ENCODE measurements around the gene VPS9D1.
A peak's percentile ranks its signal among the peaks of the same experiment; 100 is the strongest.

The VPS9D1 gene

DNA sequence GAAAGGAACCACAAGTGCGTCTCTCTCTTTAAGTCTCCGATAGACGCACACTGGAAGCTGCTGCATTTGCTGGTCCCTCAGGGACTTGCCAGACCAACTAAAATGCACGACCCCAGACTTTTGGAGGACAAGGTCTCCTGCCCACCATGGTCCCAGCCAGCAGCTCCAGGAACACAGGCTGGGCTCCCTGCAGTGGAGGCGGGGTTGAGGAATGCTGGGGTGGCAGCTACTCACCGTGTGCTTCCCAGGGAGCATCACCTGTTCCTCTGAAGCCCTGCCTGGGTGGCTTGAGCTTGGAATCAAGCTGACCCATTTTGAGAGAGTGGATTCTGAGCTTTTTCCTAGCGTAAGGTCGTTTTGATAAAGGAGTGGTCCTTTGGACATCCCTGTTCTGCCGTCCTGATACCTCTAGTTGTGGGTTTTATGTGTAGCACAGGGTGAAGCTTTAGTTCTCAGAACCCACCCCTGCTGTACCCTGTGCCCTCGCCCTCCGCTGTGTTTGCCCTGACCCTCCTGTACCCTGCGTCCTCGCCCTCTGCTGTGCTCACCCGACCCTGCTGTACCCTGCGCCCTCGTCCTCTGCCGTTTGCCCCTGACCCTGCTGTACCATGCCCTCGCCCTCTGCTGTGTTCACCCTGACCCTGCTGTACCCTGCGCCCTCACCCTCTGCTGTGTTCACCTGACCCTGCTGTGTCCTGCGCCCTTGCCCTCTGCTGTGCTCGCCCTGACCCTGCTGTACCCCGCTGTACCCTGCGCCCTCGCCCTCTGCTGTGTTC is 11.6 kb upstream of the VPS9D1 start:
- DNase-seq (ENCODE audit: low read depth) = no peak

DNA sequence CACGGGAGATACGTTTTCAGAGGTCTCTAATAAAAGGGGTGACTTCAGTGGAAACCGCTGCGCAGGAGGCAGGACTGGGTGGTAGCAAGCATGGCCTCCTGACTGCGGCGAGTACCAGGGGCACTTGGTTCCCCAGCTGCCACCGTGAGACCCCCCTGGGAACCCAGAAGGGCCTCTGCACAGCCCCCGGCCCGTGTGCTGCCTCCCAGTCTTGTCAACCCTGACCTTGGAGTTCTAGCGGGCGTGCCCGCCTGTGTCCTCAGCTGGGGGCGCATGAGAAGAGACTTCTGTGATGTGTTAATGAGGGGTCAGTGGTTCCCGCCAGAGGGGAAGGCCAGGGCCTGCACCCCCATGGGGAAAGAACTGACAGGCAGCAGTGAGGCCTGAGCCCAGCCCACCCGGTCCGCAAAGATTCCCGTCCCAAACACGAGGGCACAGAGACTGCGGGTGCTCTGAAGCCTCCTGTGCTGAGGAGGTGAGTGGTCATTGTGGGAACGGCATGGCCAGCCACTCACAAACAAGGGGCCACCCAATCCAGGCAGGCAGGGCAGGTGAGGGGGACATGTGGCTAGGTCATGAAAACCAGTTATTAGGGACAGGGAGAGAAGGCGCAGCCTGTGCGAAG is 10.0 kb upstream of the VPS9D1 start:
- no peak for DNase-seq (ENCODE audit: low read depth)

DNA sequence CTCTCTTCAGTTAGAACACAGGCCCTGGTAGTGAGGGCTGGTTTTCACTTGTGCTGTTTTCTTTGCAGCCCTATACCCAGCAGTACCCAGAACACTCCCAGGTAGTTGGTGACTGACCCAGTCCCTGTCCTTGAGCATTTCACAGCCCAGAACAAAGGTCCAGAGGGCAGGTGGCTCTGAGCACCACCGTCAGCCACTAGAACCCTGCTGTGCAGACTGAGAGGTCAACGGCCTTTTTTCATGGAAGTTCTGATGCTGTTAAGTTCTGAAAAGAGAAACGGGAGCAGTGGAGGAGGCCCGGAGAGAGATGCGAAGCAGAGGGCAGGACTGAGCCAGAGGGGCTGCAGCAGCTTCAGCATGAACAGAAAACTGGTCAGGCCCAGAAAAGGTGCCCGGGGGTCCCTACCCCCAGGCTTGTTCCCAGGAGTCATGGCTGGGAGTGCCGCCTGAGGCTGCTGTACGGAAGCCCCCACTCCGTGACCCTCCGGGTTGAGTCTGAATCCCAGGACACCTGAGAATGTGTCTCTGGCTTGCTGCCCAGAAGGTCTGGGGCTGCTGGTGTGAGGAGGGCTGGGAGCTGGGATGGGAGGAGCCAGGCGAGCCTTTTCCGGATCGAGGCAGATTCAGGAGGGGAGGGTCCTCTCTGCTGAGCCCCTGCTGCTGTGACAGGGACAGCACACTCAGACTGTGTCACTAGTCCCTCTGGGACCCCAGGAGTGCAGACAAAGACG is 9.3 kb upstream of the VPS9D1 start:
- no peak for DNase-seq (ENCODE audit: low read depth)

DNA sequence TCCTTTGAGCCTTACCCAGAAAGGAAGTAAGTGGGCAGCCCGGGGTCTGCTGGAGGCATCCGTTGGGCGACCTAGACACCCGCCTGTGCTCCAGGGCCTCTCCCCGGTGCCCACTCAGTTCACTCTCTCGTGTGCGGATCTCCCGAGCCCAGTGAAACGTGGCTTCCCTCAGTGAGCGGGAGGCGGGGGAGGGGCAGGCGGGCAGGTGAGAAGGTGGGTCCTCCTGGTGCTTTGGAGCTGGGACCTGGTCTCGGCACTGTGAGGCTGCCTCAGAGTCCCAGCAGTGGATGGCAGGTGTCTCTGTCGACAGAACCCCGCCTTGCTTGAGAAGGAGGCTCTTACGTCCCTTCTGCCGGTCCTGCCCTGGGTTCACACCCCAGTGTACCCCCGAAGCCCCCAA is 8.6 kb upstream of the VPS9D1 start:
- DNase-seq (ENCODE audit: low read depth) = no peak

DNA sequence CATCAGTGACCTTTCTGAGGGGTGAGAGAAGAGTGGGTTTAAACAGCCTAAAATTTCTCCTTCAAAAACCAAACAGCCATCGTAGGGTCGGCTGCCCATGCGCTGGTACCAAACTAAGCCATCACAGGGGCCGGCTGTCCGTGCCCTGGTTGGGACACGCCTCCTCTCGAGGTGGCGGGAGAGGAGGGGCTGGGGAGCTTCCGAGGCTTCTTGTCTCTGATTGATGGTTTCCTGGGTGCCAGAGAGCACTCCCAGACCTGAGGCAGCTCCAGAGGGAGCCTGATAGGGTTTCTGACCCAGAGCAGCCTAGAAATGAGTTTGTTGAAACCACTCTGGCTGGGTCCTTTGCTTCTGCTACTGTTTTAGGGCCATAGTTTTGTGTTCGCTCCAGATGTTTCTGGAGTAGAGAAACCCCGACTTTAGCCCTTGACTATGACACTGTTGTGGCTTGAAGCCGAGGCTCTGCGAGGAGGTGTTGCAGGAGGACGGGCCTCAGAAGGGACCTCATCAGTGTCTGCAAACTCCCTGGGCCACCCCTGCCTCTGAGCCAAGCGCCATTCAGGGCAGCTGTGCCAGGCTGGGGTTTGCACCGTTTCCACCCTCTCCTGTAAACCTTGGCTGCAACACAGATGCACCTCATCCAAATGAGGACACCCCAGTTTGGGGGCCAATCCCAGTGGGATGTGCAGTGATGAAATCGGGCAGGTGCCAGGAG is 6.9 kb upstream of the VPS9D1 start:
- DNase-seq (ENCODE audit: low read depth) = no peak

DNA sequence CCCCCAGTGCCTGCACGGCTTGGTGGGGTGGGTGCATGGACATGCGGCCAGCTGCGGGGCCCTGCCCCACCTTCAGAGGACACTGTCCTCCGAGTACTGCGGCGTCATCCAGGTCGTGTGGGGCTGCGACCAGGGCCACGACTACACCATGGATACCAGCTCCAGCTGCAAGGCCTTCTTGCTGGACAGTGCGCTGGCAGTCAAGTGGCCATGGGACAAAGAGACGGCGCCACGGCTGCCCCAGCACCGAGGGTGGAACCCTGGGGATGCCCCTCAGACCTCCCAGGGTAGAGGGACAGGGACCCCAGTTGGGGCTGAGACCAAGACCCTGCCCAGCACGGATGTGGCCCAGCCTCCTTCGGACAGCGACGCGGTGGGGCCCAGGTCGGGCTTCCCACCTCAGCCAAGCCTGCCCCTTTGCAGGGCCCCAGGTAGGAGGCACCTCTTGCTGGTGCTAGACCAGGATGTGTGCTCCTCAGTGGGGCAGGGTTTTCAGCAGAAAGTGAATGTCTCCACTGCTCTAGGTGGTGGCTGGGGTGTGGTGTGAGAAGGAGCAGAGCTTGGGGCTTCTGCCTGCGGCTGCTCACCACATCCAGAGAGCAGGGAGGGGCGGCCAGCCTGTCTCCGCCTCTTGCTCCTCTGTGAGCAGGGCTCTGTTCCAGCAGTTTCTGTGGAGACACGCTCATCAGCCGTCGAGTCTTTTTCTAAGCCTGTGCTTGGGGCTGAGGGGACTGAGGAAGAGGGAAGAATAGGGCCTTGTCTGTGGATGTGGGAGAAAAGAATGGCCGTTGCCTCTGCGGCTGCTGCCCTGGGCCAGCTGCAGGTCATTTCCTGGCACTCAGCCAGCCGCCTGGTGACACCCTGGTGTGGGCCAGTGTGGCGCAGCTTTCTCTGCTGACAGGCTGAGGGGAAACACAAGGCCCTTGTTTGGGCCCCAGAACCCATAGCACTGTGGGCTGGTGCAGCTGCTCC is 2.9 kb upstream of the VPS9D1 start:
- no peak for DNase-seq (ENCODE audit: low read depth)

DNA sequence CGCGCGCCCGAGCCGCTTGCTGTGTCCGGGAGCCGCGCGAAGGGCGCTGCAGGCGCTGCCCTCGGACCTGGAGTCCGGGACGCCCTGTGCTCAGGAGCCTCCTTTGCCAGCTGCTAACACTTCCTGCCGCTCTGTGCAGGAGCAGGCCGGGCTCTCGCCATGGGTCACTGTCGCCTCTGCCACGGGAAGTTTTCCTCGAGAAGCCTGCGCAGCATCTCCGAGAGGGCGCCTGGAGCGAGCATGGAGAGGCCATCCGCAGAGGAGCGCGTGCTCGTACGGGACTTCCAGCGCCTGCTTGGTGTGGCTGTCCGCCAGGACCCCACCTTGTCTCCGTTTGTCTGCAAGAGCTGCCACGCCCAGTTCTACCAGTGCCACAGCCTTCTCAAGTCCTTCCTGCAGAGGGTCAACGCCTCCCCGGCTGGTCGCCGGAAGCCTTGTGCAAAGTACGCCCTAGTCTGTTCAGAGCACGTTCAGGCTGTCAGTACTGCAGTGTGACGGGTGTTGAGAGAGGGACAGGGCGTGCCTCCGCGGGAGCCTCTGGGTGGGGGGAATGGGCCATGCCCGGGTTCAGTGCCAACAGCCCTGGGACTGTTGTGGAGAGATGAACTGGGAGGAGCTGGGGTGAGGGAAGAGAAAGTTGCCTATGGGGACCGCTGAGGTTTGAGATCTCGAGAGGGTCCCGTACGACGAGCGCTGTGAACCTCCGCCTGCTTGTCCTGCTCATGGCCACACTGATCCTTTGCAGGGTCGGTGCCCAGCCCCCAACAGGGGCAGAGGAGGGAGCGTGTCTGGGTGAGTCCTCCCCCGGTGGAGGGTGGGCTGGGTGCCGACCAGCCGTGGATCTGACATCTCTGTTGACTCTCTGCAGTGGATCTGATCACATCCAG is 1.9 kb upstream of the VPS9D1 start:
- peak; percentile 67 for DNase-seq (ENCODE audit: low read depth)

DNA sequence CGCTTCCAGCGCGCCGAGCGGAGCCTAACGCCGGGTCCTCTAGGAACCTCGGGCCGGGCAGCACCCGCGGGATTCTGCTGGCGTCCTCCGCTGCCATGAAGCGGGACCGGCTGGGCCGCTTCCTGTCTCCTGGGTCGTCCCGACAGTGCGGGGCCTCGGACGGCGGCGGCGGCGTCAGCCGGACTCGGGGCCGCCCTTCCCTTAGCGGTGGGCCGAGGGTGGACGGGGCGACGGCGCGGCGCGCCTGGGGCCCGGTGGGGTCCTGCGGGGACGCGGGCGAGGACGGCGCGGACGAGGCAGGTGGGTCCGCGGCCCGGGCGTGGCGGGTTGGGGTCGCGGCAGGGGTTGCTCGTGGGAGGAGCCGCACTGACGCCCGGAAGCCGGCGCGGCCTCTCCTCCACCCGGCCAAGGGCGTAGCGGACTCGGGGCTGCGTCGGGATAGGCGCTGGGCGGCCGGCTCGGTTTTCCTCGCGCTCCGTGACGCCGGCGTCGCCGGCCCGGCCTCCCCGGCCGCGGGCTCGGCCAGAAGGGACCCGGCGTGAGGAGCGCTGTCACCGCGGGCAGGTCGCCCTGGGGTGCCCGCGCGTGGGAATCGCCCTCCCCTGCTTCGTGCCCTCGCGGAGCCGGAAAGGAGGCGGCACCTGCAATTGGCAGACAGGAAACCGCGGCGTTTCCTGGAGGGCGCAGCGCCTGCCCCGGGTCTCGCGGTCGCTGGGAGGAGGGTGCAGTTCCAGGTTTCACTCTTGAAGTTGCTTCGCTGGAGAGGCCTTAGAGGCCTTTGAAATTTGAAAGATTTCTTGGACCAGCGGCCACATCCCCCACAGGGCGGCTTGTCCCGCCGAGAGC is 1.1 kb upstream of the VPS9D1 start:
- peak; percentile 26 for DNase-seq (ENCODE audit: low read depth)

DNA sequence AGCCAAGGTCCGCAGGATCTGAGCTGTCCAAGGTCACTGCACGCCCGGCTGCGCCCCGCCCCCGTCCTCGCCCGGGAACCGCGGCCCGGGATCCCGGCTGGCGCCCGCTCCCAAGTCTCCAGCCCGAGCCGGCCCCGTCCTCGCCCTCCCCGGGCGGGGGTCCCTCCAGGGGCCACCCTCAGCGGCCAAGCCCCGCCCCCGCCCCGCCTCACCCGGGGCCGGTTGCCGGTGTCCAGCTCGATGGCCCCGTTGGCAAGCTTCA is 216 bp downstream of the VPS9D1 start:
- DNase-seq (ENCODE audit: low read depth) = no peak

DNA sequence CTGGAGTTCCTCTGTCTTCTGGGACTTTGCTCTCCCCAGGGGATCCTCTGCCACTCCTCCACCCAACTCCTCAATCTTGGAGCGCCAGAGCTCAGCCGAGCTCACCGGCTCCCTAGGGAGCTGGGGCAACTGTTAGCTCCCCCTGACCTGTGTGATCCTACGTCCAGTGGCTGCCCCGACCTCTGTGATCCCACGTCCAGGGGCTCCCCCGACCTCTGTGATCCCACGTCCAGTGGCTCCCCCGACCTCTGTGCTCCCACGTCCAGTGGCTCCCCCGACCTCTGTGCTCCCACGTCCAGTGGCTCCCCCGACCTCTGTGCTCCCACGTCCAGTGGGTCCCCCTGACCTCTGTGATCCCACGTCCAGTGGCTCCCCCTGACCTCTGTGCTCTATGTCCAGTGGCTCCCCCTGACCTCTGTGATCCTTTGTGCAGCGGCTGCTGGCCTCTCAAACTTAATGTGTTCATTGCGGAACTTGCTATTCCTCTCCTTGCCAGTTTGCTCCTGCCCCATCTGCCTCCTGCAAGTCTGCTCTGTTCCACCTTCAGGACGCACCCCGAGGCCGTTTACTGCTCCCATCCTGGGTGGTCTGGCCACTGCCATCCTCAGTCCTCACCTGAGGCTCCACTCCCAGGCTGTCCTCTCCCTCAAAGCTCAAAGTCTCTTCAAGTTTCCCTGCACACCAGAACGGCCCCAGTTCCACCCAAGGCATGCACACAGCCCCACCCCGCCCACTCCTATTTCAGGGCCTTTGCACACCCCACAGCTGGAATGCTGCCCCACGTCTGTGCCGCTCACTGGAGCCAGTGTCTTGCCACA is 2.8 kb downstream of the VPS9D1 start:
- DNase-seq (ENCODE audit: low read depth) = no peak

DNA sequence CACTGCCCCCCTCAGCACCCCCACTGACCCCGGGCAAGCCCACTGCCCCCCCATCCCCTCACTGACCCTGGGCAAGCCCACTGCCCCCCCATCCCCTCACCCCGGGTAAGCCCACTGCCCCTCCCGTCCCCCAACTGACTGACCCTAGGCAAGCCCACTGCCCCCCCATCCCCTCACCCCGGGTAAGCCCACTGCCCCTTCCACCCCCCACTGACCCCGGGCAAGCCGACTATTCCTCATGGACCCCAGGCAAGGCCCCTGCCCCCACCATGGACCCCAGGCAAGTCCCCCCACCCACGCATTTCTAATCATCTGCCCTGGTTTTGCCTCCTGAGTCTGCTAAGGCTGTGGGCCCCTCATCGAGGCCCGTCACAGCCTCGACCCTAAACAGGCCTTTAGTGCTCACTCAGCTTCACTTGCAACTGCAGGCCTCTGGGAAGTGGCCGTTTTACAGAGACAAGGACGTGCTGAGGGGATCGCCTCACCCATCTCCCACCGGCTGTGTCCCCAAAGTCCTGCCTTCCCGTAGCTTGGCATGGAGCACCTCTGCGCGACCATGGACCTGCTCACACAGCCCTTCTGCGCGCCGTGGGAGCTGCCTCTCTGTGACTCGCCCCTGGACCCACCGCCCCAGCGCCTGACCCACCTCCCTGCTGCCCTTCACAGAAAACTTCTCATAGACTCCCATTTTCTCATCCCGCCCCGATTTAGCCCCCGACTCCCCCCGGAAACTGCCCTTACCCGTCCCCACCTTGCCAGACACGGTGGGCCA is 3.6 kb downstream of the VPS9D1 start:
- no peak for DNase-seq (ENCODE audit: low read depth)

DNA sequence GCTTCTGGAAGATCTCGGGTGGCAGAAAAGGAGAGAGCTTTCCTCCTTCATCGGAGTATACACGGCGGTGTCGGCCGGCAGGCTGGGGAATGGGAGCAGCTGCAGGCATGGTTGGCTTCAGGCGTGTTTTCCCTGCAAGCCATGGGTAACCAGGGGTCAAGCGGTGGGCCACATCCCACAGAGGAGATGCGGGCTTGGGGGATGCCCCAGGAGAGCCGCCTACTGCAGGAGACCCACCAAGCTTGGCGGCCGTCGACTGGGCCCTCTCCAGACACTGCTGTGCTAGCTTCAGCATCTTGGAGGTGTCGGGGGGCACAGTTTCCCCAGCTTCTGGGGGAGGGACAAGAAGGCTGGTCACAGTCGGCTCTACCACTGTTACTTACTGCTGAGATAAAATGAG is 4.2 kb downstream of the VPS9D1 start:
- no peak for DNase-seq (ENCODE audit: low read depth)

DNA sequence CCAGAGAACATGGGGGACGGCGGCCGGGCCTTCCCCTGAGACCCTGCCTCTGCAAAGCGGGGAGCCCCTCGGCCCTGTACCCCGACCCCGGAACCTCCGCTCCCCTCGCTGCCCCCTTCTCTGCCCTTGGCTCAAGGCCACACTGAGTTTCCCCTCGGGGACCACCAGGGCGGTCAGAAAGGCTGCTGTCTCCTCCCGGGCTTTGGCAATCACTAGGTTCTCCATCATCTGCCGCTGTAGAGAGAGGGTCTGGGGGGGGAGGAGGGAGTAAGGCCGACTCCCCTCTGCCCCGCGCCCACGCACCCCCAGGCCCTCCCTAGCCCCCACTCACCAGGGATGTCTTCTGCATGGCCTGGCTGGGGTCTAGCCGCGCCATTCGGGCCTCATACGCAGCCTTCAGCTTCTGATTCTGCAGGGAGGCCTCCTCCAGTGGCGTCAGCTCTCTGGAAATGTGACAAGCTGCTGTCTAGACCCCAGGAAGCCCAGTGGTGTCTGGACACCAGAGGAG is 8.4 kb downstream of the VPS9D1 start:
- DNase-seq (ENCODE audit: low read depth) = no peak

DNA sequence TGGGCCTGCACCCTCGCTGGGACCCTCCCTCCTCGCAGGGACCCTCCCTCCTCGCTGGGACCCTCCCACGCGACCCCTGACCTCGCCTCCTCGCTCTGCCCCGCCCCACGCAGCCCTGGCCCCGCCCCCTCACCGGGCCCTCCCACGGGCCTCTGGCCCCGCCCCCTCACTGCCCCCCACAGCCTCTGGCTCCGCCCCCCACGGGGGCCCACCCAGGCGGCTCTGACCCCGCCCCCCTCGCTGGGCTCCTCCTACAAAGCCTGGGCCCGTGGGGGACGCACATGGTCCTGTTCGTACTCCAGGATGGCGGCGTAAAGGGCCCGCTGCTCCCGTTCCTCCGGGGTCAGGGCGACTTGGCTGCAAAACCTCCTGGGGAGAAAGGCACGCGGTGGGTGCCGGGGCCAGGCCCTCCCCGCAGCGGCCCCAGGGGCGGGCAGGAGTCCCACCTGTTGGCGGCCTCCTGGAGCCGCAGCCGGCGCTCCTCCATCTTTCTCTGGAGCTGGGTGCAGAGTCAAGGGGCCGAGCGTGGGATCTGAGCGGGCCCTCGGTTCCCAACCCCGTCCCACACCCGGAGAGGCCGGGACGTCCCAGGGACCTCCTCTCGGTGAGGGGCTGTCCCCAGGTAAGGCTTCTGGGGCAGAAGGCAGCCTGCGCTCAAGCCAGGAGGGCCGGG is 9.0 kb downstream of the VPS9D1 start:
- no peak for DNase-seq (ENCODE audit: low read depth)

DNA sequence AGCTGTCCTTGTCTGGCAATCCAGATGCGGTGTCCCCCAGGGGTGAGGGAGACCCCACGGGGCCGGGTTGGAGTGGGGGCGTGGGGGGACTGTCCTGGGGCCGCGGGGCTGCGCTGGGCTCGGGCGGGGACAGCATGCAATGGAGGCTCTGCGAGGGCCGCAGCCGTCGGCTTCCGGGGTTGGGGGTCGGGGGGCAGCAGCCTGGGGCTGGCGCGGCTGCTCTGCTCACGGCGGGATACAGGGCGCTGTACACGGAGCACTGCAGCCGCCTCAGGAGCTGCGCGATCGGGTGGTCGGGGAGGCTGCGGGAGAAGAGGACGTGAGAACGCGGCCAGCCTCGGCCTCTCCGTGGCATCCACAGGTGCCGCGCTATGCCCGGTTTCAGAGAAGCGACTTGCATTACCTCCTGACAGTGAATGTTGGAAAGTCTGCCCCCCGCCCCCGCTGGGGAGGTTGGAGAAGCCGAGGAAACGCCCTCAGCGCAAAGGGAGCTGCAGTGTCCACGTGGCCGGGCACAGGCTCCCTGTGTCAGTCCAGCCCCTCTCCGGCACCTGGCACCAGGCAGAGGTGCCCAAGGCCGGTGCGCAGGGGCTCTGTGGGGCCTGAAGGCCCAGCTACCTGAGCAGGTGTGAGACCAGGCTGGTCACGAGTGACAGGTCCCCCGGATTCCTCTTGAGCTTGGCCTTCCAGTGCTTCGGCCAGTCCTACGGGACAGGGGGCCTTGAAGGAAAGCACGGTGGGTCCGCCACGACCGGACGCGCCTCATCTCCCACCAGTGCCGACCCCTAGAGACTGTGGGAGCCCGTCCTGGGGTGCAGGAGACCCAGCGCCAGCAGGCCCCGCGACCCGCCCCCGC is 9.8 kb downstream of the VPS9D1 start:
- no peak for DNase-seq (ENCODE audit: low read depth)

DNA sequence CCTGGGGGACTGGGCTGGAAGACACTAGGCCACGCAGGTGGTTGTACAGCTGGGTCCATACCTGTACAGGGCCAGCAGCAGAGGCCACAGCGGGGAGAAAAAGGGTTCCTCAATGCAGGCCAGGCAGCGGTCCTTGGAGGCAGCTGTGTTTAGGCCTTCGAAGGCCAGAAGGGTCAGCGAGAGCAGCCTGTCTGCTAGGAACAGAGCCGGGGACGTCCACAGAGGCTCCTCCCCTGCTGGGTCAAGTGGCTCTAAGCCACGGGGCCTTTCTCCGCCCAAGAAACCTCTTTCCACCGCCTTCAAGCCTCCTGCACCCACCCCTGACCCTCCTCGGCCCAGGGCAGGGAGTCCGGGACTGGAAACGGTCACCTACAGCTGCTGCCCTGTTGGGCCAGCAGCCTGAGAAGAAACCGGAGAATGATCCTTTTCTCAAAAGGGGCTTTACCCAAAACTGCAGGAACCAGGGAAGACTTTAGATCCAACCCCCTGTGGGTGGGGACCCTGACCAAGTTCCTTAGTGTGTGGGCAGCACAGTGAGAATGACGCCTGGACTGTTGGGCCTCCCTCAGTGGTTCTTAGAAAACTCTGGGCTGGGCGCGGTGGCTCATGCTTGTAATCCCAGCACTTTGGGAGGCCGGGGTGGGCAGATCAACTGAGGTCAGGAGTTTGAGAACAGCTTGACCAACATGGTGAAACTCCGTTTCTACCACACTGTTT is 10.8 kb downstream of the VPS9D1 start:
- no peak for DNase-seq (ENCODE audit: low read depth)
